HL-60 (cell line): ENCODE data around the gene CATSPER4.
A peak's percentile ranks its signal among the peaks of the same experiment; 100 is the strongest.

Experiments used
- DNase-seq, 2 experiments: peaks; one replicate each; pipeline ENCODE4 v3.0.0-alpha.2; 2010 to 2020; ENCODE audit warnings: low read depth in 1 of 2, low spot score in 1 of 2
- H3K27ac ChIP-seq: fragments of 250-450 bp; sonication (Bioruptor Pico); replicated peaks from 2 replicates; pipeline ENCODE4 v1.5.1; 2020; ENCODE audit warnings: mild to moderate bottlenecking, moderate library complexity
- H3K27me3 ChIP-seq: fragments of 250-450 bp; sonication (Bioruptor Pico); 2 replicates; pipeline ENCODE4 v1.5.1; 2021; ENCODE audit warnings: mild to moderate bottlenecking, moderate library complexity; ENCODE audit not compliant: insufficient read depth, poor library complexity, severe bottlenecking
- H3K4me3 ChIP-seq: replicated peaks from 2 replicates; pipeline ENCODE4 v1.5.1; 2011; ENCODE audit warnings: mild to moderate bottlenecking, control low read depth, low read length; ENCODE audit not compliant: insufficient read depth
- CTCF ChIP-seq: IDR thresholded peaks from one replicate; pipeline ENCODE4 v1.5.1; 2011; ENCODE audit warnings: low read length, control low read depth, inconsistent platforms; ENCODE audit not compliant: insufficient read depth
- GABPA ChIP-seq: IDR thresholded peaks from 2 replicates; pipeline ENCODE4 v1.6.1; 2012; ENCODE audit warnings: low read depth
- POLR2AphosphoS5 ChIP-seq: IDR thresholded peaks from 2 replicates; pipeline ENCODE4 v1.6.1; 2012; ENCODE audit warnings: low read depth
- REST ChIP-seq: IDR thresholded peaks from 2 replicates; pipeline ENCODE4 v1.6.1; 2012; ENCODE audit warnings: low read depth; ENCODE audit not compliant: insufficient replicate concordance
- SPI1 ChIP-seq: IDR thresholded peaks from 2 replicates; pipeline ENCODE4 v1.6.1; 2012; ENCODE audit warnings: low read depth, mild to moderate bottlenecking, borderline replicate concordance

The CATSPER4 gene

DNA sequence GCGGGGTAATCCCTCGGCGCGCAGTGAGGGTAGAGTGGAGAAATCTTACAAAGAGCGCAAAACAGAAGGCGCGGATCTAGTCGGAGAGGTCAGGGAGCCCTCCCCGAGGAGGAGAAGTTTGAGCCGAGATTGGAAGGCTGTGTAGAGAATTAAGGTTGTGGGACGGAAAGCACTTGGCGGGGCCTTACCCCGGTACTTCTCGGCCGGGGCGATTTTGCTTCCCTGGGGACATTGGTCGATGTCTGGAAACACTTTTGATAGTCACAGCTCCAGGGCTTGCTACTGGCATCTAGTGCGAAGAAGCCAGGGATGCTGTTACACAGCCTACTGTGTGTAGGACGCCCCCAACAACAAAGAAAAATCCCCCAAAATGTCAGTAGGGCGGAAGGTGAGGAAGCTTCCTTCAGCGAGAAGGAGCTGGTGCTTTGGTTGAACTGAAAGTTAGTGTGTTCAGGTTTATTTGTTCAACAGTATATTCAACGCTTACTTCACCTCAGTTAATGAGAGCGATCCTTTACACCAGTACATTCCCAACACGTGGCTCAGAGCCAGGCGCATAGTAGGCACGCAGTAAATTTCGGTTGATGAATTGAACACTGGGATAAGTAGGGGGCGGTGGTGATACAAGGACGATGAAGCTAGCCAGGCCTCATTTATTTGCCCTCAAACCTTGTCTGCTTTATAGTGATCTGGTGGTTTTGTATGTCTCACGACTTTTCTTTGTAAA is 44.4 kb downstream of the CATSPER4 start:
- DNase-seq, result peak in 1 of 2 experiments; percentile 41
- peak overlapping the region; percentile 87 for H3K27ac ChIP-seq
- no peak for TF ChIP-seq POLR2AphosphoS5
- TF ChIP-seq REST, result no peak
- no peak for TF ChIP-seq GABPA
- TF ChIP-seq CTCF, result no peak
- no peak for TF ChIP-seq SPI1
- no peaks in the 10 kb centered on the region for H3K27me3 ChIP-seq
- peak overlapping the region; percentile 70 for H3K4me3 ChIP-seq

DNA sequence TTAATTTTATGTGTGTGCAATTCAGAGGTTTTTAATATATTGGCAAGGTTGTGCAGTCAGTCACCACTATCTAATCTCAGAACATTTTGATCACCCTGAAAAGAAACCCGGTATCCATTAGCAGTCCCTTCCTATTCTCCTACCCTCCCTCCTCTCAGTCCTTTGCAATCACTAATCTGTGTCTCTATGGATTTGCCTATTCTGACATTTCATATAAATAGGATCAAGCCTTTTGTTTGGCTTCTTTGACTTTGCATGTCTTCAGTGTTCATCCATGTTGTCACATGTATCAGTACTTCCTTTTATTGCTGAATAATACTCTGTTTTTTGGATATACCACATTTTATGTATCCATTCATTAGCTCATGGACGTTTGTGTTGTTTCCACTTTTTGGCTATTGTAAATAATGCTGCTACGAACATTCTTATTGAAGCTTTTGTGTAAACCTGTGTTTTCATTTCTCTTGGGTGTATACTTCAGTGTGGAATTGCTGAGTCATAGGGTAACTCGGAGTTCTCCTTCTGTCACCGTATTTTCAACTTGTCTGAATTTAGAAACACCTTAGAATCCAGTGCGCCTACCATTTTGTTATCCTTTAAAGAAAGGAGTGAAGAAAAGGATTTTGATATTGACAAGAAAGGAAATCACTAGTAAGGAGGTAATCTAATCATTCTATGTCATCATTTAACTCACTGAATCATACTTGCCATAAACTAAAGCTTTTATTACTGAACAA is 47.0 kb downstream of the CATSPER4 start:
- DNase-seq, result no peak
- no peaks in the 10 kb centered on the region for H3K27me3 ChIP-seq
- TF ChIP-seq SPI1 (no peak), REST (no peak), CTCF (no peak), GABPA (no peak), POLR2AphosphoS5 (no peak)
- no peak overlapping the region for H3K4me3 ChIP-seq
- H3K27ac ChIP-seq, result peak overlapping the region; percentile 21

- DNase-seq, result no peak
- Histone ChIP-seq H3K4me3 (no peak overlapping the region), H3K27ac (no peak overlapping the region), H3K27me3 (no peaks in the 10 kb centered on the region)
- no peak for TF ChIP-seq SPI1
- TF ChIP-seq CTCF, result no peak
- no peak for TF ChIP-seq GABPA
- TF ChIP-seq POLR2AphosphoS5, result no peak
- TF ChIP-seq REST, result no peak
Measured at GRCh38 chr1:26239936-26240335, 49.5 kb downstream of the CATSPER4 start.
